Measurements from ENCODE around the gene GLIS2.
A peak's percentile ranks its signal among the peaks of the same experiment; 100 is the strongest.

GLIS2 gene

DNA sequence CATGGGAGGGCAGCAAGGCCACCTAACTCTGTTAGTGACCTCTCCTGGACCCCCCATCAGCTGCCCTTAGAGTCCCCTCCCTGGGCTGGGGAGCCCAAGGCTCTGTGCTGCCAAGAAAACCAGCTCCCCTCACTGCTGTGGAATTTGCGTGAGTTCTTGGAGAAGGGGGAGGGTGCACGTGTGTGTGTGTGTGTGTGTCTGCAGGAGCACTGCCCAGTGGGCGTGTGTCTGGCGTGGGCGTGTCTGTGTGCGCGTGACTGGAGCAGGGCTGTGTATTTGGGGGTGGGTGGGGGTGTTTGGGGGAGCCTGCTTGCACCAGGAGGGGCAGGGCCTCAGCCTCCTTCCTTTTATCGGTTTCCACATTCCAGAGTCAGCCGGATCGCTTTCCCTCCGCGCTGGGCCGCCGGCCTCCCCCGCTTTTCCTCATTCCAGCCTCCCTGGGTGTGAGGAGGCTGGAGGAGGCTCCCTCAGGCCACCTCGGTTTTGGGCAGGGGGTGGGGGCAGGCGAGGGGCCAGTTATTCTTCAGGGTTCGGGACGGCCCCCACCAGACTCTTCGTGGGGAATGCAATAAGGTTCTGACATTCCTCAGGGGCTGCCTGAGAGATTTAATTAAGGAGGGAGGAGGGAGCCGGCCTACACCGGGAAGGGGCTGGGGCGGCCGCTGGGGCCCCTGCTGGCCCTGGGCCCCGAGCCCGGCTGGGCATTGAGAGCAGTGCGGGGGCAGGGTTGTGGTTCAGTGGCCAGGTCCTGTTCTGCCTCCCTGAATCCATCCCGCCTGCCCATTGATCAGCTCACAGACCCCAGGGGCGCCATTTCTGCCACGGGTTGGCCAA is 58.3 kb downstream of the GLIS2 start (continued):
- peak; percentile 3; the same call in 1 of the 2 replicates for TF ChIP-seq ZIC2 (tag by site-specific recombination; IDR thresholded peaks at IDR 0.05)
- no peak for TF ChIP-seq ZNF843 (tag by site-specific recombination; IDR thresholded peaks at IDR 0.05)
- TF ChIP-seq ZFP69B (tag by site-specific recombination; IDR thresholded peaks at IDR 0.05) = no peak
- no peak; the same call in 1 of the 2 replicates for TF ChIP-seq MZF1 (tag by site-specific recombination; IDR thresholded peaks at IDR 0.05; ENCODE audit: borderline replicate concordance)
- no peak for TF ChIP-seq ZNF747 (tag by site-specific recombination; IDR thresholded peaks at IDR 0.05)
- TF ChIP-seq OSR2 (tag by site-specific recombination; IDR thresholded peaks at IDR 0.05) = no peak
- TF ChIP-seq YY2 (tag by site-specific recombination; IDR thresholded peaks at IDR 0.05) = no peak
- no peak for TF ChIP-seq ZNF23 (tag by site-specific recombination; IDR thresholded peaks at IDR 0.05; ENCODE audit: borderline replicate concordance)
- TF ChIP-seq, protein P1, sequence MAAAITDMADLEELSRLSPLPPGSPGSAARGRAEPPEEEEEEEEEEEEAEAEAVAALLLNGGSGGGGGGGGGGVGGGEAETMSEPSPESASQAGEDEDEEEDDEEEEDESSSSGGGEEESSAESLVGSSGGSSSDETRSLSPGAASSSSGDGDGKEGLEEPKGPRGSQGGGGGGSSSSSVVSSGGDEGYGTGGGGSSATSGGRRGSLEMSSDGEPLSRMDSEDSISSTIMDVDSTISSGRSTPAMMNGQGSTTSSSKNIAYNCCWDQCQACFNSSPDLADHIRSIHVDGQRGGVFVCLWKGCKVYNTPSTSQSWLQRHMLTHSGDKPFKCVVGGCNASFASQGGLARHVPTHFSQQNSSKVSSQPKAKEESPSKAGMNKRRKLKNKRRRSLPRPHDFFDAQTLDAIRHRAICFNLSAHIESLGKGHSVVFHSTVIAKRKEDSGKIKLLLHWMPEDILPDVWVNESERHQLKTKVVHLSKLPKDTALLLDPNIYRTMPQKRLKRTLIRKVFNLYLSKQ (tag by site-specific recombination; IDR thresholded peaks at IDR 0.05; ENCODE audit: borderline replicate concordance) = no peak
- TF ChIP-seq ZNF777 (tag by site-specific recombination; IDR thresholded peaks at IDR 0.05; ENCODE audit: borderline replicate concordance) = no peak
- TF ChIP-seq, protein P2, sequence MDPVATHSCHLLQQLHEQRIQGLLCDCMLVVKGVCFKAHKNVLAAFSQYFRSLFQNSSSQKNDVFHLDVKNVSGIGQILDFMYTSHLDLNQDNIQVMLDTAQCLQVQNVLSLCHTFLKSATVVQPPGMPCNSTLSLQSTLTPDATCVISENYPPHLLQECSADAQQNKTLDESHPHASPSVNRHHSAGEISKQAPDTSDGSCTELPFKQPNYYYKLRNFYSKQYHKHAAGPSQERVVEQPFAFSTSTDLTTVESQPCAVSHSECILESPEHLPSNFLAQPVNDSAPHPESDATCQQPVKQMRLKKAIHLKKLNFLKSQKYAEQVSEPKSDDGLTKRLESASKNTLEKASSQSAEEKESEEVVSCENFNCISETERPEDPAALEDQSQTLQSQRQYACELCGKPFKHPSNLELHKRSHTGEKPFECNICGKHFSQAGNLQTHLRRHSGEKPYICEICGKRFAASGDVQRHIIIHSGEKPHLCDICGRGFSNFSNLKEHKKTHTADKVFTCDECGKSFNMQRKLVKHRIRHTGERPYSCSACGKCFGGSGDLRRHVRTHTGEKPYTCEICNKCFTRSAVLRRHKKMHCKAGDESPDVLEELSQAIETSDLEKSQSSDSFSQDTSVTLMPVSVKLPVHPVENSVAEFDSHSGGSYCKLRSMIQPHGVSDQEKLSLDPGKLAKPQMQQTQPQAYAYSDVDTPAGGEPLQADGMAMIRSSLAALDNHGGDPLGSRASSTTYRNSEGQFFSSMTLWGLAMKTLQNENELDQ (tag by site-specific recombination; IDR thresholded peaks at IDR 0.05; ENCODE audit: low read depth) = no peak
- no peak for TF ChIP-seq ZNF830 (tag by site-specific recombination; IDR thresholded peaks at IDR 0.05; ENCODE audit: low read depth)
- TF ChIP-seq HOXD13 (CRISPR knock-in tag; IDR thresholded peaks at IDR 0.05; ENCODE audit: borderline replicate concordance) = no peak
- no peak for TF ChIP-seq ZNF335 (tag by site-specific recombination; conservative IDR thresholded peaks at IDR 0.05)
- peak; percentile 59 for TF ChIP-seq SP2 (tag by site-specific recombination; IDR thresholded peaks at IDR 0.05)
- TF ChIP-seq ZNF302 (tag by site-specific recombination; IDR thresholded peaks at IDR 0.05; ENCODE audit: low read depth) = no peak
- 0 out of 2 replicates have a peak, but pooled peaks have one; percentile 24 for TF ChIP-seq SP3 (tag by site-specific recombination; IDR thresholded peaks at IDR 0.05)
- no peak for TF ChIP-seq ZNF140 (tag by site-specific recombination; IDR thresholded peaks at IDR 0.05)
- no peak for TF ChIP-seq ZNF707 (tag by site-specific recombination; IDR thresholded peaks at IDR 0.05)
- no peak for TF ChIP-seq ZNF544 (tag by site-specific recombination; IDR thresholded peaks at IDR 0.05)
- TF ChIP-seq, protein P3, sequence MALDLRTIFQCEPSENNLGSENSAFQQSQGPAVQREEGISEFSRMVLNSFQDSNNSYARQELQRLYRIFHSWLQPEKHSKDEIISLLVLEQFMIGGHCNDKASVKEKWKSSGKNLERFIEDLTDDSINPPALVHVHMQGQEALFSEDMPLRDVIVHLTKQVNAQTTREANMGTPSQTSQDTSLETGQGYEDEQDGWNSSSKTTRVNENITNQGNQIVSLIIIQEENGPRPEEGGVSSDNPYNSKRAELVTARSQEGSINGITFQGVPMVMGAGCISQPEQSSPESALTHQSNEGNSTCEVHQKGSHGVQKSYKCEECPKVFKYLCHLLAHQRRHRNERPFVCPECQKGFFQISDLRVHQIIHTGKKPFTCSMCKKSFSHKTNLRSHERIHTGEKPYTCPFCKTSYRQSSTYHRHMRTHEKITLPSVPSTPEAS (tag by site-specific recombination; IDR thresholded peaks at IDR 0.05) = peak; percentile 76
- TF ChIP-seq KLF16 (tag by site-specific recombination; IDR thresholded peaks at IDR 0.05) = peak; percentile 60; the same call in 1 of the 2 replicates
- no peak; the same call in 1 of the 2 replicates for TF ChIP-seq ZSCAN30 (tag by site-specific recombination; IDR thresholded peaks at IDR 0.05)
- TF ChIP-seq, protein P4, sequence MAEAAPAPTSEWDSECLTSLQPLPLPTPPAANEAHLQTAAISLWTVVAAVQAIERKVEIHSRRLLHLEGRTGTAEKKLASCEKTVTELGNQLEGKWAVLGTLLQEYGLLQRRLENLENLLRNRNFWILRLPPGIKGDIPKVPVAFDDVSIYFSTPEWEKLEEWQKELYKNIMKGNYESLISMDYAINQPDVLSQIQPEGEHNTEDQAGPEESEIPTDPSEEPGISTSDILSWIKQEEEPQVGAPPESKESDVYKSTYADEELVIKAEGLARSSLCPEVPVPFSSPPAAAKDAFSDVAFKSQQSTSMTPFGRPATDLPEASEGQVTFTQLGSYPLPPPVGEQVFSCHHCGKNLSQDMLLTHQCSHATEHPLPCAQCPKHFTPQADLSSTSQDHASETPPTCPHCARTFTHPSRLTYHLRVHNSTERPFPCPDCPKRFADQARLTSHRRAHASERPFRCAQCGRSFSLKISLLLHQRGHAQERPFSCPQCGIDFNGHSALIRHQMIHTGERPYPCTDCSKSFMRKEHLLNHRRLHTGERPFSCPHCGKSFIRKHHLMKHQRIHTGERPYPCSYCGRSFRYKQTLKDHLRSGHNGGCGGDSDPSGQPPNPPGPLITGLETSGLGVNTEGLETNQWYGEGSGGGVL (tag by site-specific recombination; IDR thresholded peaks at IDR 0.05) = peak; percentile 94
- TF ChIP-seq ZXDB (tag by site-specific recombination; IDR thresholded peaks at IDR 0.05) = no peak
- TF ChIP-seq, protein P5, sequence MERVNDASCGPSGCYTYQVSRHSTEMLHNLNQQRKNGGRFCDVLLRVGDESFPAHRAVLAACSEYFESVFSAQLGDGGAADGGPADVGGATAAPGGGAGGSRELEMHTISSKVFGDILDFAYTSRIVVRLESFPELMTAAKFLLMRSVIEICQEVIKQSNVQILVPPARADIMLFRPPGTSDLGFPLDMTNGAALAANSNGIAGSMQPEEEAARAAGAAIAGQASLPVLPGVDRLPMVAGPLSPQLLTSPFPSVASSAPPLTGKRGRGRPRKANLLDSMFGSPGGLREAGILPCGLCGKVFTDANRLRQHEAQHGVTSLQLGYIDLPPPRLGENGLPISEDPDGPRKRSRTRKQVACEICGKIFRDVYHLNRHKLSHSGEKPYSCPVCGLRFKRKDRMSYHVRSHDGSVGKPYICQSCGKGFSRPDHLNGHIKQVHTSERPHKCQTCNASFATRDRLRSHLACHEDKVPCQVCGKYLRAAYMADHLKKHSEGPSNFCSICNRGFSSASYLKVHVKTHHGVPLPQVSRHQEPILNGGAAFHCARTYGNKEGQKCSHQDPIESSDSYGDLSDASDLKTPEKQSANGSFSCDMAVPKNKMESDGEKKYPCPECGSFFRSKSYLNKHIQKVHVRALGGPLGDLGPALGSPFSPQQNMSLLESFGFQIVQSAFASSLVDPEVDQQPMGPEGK (tag by site-specific recombination; IDR thresholded peaks at IDR 0.05) = peak; percentile 61; the same call in 1 of the 2 replicates
